GM21717 (cell line): ENCODE data around the gene IL36B.
"Not testable (repeated sequence)": the region's sequence is repeated elsewhere in the genome, so short reads cannot be mapped to it uniquely, and the experiment has no call there.

Source experiments
- ATAC-seq: cut with Tn5 transposase; IDR thresholded peaks from one replicate; pipeline ENCODE4 v1.9.1; 2021; ENCODE audit warnings: mild to moderate bottlenecking, moderate library complexity; ENCODE audit not compliant: unreplicated experiment

The IL36B gene

GRCh38 chr2:113052396-113052917 lies at the start of gene IL36B:
Gene IL36B (minus strand): TSS chr2:113052867.
- ATAC-seq, result no peak

GRCh38 chr2:113102133-113102532 lies 49.5 kb upstream of the IL36B start:
- ATAC-seq, result no peak

GRCh38 chr2:113098532-113098931 lies 45.9 kb upstream of the IL36B start:
- no peak for ATAC-seq

- ATAC-seq, result peak; percentile 58
These were observed 45.4 kb upstream of the IL36B start for GRCh38 chr2:113098041-113098440.

- not testable (repeated sequence) for ATAC-seq
These were observed 44.4 kb upstream of the IL36B start for GRCh38 chr2:113096842-113097618.

- ATAC-seq, result not testable (repeated sequence)
These were observed 43.6 kb upstream of the IL36B start for GRCh38 chr2:113096306-113096705.

GRCh38 chr2:113093613-113093977 lies 40.9 kb upstream of the IL36B start:
- no peak for ATAC-seq

- no peak for ATAC-seq
These were observed 40.4 kb upstream of the IL36B start for GRCh38 chr2:113092864-113093612.

- no peak for ATAC-seq
These were observed 38.7 kb upstream of the IL36B start for GRCh38 chr2:113091231-113091896.

- no peak for ATAC-seq
These were observed 37.2 kb upstream of the IL36B start for GRCh38 chr2:113089916-113090315.

GRCh38 chr2:113088213-113088992 lies 35.7 kb upstream of the IL36B start:
- no peak for ATAC-seq

GRCh38 chr2:113085542-113085941 lies 32.9 kb upstream of the IL36B start:
- ATAC-seq, result no peak

- ATAC-seq, result no peak
These were observed 31.8 kb upstream of the IL36B start for GRCh38 chr2:113084249-113085000.

- no peak for ATAC-seq
These were observed 30.6 kb upstream of the IL36B start for GRCh38 chr2:113083296-113083695.

- ATAC-seq, result no peak
These were observed 29.0 kb upstream of the IL36B start for GRCh38 chr2:113081488-113082210.

- ATAC-seq, result no peak
These were observed 27.5 kb upstream of the IL36B start for GRCh38 chr2:113080134-113080533.

GRCh38 chr2:113079131-113079530 lies 26.5 kb upstream of the IL36B start:
- no peak for ATAC-seq

- no peak for ATAC-seq
These were observed 25.7 kb upstream of the IL36B start for GRCh38 chr2:113078350-113078839.

- ATAC-seq, result no peak
These were observed 25.3 kb upstream of the IL36B start for GRCh38 chr2:113077921-113078320.
